Caco-2 (cell line): ENCODE measurements around the gene TLR7. TPM values are rescaled to one million over a fixed set of nuclear protein-coding genes. Genes with fewer than 3 reads are reported as not detected.

Experiments
- BruUV-seq: library from RNA; stranded (reverse); fragments of 400-500 nt; replicated peaks from 2 replicates; lab custom pipeline; 2021; lab: Mats Ljungman, UMichigan
- CTCF ChIA-PET: fragments of 300-600 bp; sonication (Branson Sonifier 250); formaldehyde crosslinking; loops from one replicate; lab custom pipeline; 2022; ENCODE audit warnings: antibody characterized with exemption; lab: Charles Lee
- POLR2A ChIA-PET: fragments of 300-600 bp; sonication (Branson Sonifier 250); formaldehyde crosslinking; loops from one replicate; lab custom pipeline; 2022; ENCODE audit warnings: antibody characterized with exemption; lab: Charles Lee
- DNase-seq, 2 experiments: peaks; one replicate each; pipeline versions ENCODE4 v3.0.0 to v3.0.0-alpha.2; 2020 to 2022
- H3K27me3 ChIP-seq: replicated peaks from 2 replicates; pipeline ENCODE4 v1.6.0; 2011; ENCODE audit warnings: low read length; ENCODE audit not compliant: control insufficient read depth, insufficient read depth
- H3K36me3 ChIP-seq: 2 replicates; pipeline ENCODE4 v1.5.1; 2011; ENCODE audit warnings: low read length; ENCODE audit not compliant: control insufficient read depth, insufficient read depth
- H3K4me1 ChIP-seq: fragments of 250-450 bp; sonication (Bioruptor Pico); 2 replicates; pipeline ENCODE4 v1.5.1; 2020; ENCODE audit warnings: mild to moderate bottlenecking
- H3K4me3 ChIP-seq: 2 replicates; pipeline ENCODE4 v1.5.1; 2011; ENCODE audit warnings: low read depth, mild to moderate bottlenecking, control low read depth, low read length
- H3K9me3 ChIP-seq: fragments of 250-450 bp; sonication (Bioruptor Pico); 2 replicates; pipeline ENCODE4 v1.5.1; 2020; ENCODE audit warnings: mild to moderate bottlenecking, moderate library complexity
- H3K27ac Mint-ChIP-seq: one replicate; pipeline ENCODE4 v1.8.0; 2022; ENCODE audit warnings: mixed read lengths; ENCODE audit not compliant: unreplicated experiment
- H3K27me3 Mint-ChIP-seq: one replicate; pipeline ENCODE4 v1.8.0; 2022; ENCODE audit warnings: mixed read lengths; ENCODE audit not compliant: insufficient read depth, unreplicated experiment
- H3K36me3 Mint-ChIP-seq: one replicate; pipeline ENCODE4 v1.8.0; 2022; ENCODE audit warnings: mild to moderate bottlenecking, mixed read lengths; ENCODE audit not compliant: insufficient read depth, unreplicated experiment
- H3K4me1 Mint-ChIP-seq: one replicate; pipeline ENCODE4 v1.8.0; 2022; ENCODE audit warnings: low read depth, mixed read lengths; ENCODE audit not compliant: unreplicated experiment
- H3K4me3 Mint-ChIP-seq: one replicate; pipeline ENCODE4 v1.8.0; 2022; ENCODE audit warnings: mild to moderate bottlenecking, moderate library complexity, mixed read lengths; ENCODE audit not compliant: unreplicated experiment
- H3K9me3 Mint-ChIP-seq: one replicate; pipeline ENCODE4 v1.8.0; 2022; ENCODE audit warnings: mixed read lengths; ENCODE audit not compliant: unreplicated experiment
- CTCF ChIP-seq, 2 experiments: fragments of 200-600 bp in 1 of 2; IDR thresholded peaks; 1 replicate in 1 of 2; 2 replicates in 1 of 2; pipeline versions ENCODE4 v1.5.1 to v1.8.0; 2011 to 2022; ENCODE audit warnings: antibody characterized with exemption in 1 of 2, control low read depth in 1 of 2, inconsistent platforms in 1 of 2, low read depth in 1 of 2, low read length in 1 of 2, mild to moderate bottlenecking in 1 of 2, moderate library complexity in 1 of 2; ENCODE audit not compliant: insufficient read depth in 1 of 2, severe bottlenecking in 1 of 2, unreplicated experiment in 1 of 2
- intact Hi-C: fragments of 100-400 bp; cut with micrococcal nuclease; formaldehyde crosslinking; loops from one replicate; pipeline ENCODE4 v1.10.0; 2022; ENCODE audit not compliant: unreplicated experiment
- total RNA-seq: library from RNA; stranded (reverse); gene quantifications from 2 replicates; pipeline ENCODE4 v1.2.3, GENCODE V29; 2022

TLR7 gene
- total RNA-seq, 1 experiment from 2014 or later = 0.45 TPM

DNA sequence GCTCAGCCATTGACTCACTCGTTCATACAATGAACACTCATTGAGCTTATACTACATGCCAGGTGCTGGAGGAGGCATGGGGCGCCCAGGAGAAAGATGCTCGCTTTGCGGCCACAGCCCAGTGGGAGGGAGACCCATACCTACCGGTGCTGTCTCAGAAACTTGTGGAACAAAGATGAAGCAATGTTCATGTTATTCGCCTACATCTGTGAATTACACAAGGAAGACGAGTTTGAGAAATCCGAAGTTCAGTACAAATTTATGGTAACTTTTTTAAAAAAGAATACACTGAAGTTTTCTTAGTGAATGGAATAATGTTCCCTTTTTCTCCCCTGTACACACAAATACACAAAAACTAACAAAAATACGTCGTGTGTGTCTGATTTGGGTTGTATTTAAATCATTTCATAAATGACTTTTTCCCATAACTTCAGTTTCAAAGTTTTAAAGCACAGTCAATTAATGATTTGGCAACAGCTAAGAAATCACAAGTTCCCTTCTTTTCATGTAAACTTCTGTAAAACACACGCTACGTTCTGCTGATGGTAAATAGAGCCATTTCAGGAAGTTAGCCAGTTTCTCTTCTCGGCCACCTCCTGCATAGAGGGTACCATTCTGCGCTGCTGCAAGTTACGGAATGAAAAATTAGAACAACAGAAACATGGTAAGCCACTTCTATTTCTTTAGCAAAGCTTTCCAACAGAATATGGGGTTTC, 39.3 kb downstream of the TLR7 start, which contains the start of gene TLR8:
Gene TLR8 (plus strand): TSS at position 575 of the 716 bp plus-strand sequence. CDS start 87 bp downstream, at position 662.
- ChIA-PET POLR2A (no interaction called here), CTCF (no interaction called here)

DNA sequence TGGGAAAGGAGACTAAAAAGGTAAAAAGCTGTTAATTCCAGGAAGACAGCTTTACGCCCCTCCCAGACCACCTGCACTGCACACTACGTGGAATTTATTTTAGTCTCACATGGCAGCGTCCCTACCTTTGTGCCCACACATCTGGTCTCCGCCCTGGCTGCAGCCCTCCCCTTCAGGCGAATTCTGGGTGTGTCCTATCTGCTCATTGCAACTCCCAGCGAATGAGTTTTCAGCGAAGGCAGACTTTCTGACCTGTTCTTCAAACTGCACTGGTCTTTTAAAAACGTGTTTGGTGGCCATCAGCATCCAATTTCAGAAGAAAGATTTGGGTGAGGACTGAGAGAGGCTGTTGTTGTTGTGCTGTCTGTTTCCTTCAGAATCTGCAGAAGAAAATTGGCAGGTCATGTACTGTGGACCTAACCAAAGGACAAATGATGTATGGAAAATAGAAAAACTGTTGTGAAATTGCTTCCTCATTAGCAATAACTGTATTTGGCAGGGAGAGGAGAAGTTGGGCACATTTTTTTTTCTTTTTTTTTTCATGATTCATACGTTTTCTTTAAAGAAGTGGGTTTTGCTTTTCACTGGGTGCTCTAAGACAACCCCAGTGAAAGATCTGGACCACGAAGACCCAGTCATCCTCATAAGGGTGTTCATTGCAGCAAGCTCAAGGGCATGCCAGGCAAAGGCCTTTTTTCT, 43.7 kb downstream of the TLR7 start:
- H3K36me3 Mint-ChIP-seq = no peaks in the 10 kb centered on the region
- ChIA-PET POLR2A (no interaction called here), CTCF (no interaction called here)
- no peak for DNase-seq
- Histone ChIP-seq H3K4me1 (no peaks in the 10 kb centered on the region), H3K27me3 (no peaks in the 10 kb centered on the region), H3K9me3 (no peaks in the 10 kb centered on the region), H3K4me3 (no peak overlapping the region), H3K36me3 (no peaks in the 10 kb centered on the region)
- no peak overlapping the region for H3K27ac Mint-ChIP-seq
- intact Hi-C loops = no loop called here
- no peaks in the 10 kb centered on the region for H3K9me3 Mint-ChIP-seq
- BruUV-seq = no TSS peak
- H3K27me3 Mint-ChIP-seq = no peaks in the 10 kb centered on the region
- H3K4me3 Mint-ChIP-seq = no peak overlapping the region
- no peak for TF ChIP-seq CTCF (IDR thresholded peaks at IDR 0.05; ENCODE audit: insufficient read depth in 1 of 2, low read depth in 1 of 2, low read length in 1 of 2, severe bottlenecking in 1 of 2, unreplicated experiment in 1 of 2)
- peaks cover 5% of the 10 kb centered on the region for H3K4me1 Mint-ChIP-seq

More for the DNA sequence above, 39.3 kb downstream of the TLR7 start, which contains the start of gene TLR8:
- H3K27me3 ChIP-seq = no peaks in the 10 kb centered on the region
- no peak within 1 kb of the TSS for H3K4me3 ChIP-seq
- Mint-ChIP-seq H3K9me3 (no peaks in the 10 kb centered on the region), H3K27me3 (no peaks in the 10 kb centered on the region), H3K27ac (no peak within 1 kb of the TSS), H3K4me1 (no peaks in the 10 kb centered on the region), H3K4me3 (no peak within 1 kb of the TSS), H3K36me3 (no peaks in the 10 kb centered on the region)
- DNase-seq = no peak
- no peak for TF ChIP-seq CTCF (IDR thresholded peaks at IDR 0.05; ENCODE audit: insufficient read depth in 1 of 2, low read depth in 1 of 2, low read length in 1 of 2, severe bottlenecking in 1 of 2, unreplicated experiment in 1 of 2)
- no peaks in the 10 kb centered on the region for H3K4me1 ChIP-seq
- no TSS peak for BruUV-seq
- intact Hi-C loops = no loop called here
- H3K9me3 ChIP-seq = no peaks in the 10 kb centered on the region
- no peaks in the 10 kb centered on the region for H3K36me3 ChIP-seq

DNA sequence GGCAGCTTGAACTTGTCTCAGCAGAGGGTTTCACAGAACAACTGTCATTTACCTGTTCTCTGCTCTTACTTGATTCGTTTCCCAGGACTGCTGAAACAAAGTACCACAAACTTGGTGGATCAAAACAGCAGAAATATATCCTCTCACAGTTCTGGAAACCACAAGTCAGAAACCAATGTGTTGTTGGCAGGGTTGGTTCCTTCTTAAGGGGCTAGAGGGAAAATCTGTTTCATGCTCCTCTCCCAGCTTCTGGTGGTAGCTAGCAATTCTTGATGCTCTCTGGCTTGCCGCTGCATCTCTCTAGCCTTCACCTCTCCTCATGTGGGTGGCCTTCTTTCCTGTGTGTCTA, 44.2 kb downstream of the TLR7 start:
- ChIA-PET POLR2A (no interaction called here), CTCF (no interaction called here)
- Histone ChIP-seq H3K9me3 (no peaks in the 10 kb centered on the region), H3K4me1 (no peaks in the 10 kb centered on the region), H3K27me3 (no peaks in the 10 kb centered on the region), H3K4me3 (no peak overlapping the region), H3K36me3 (no peaks in the 10 kb centered on the region)
- no peak overlapping the region for H3K4me3 Mint-ChIP-seq
- no peaks in the 10 kb centered on the region for H3K27me3 Mint-ChIP-seq
- H3K9me3 Mint-ChIP-seq = no peaks in the 10 kb centered on the region
- peaks cover 5% of the 10 kb centered on the region for H3K4me1 Mint-ChIP-seq
- no peak overlapping the region for H3K27ac Mint-ChIP-seq
- no peaks in the 10 kb centered on the region for H3K36me3 Mint-ChIP-seq
- intact Hi-C loops = no loop called here
- no peak for DNase-seq
- TF ChIP-seq CTCF (IDR thresholded peaks at IDR 0.05; ENCODE audit: insufficient read depth in 1 of 2, low read depth in 1 of 2, low read length in 1 of 2, severe bottlenecking in 1 of 2, unreplicated experiment in 1 of 2) = no peak
- no TSS peak for BruUV-seq
